Stimulated activated CD4-positive, alpha-beta T cell treated with anti-CD3 and anti-CD28 coated beads, Interleukin-1b, Interleukin-23, amount 100 ng/mL, for 48 hours (primary cell): Measurements from ENCODE around the gene SSMEM1.
"Not testable (repeated sequence)": the region's sequence is repeated elsewhere in the genome, so short reads cannot be mapped to it uniquely, and the experiment has no call there.

ENCODE experiments used
- DNase-seq: peaks from one replicate; pipeline ENCODE4 v3.0.0-alpha.2; 2020

Gene SSMEM1

DNA sequence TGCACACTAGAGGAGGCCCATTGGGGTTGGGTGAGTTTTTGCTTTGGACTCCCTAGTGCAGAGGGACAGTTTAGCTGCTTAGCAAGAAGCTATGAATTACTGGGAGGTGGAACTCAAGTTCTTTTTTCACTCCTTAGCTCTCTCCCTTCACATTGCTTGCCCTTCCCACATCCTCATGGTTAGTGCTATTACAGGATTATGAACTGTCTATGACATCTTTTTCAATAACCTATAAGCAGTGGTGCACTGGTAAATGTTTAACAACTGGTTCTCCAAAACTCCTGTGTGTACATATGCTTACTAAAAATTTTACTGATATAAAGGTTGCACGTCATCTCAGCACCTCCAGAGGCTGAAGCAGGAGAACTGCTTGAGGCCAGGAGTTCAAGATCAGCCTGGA is 6.2 kb downstream of the SSMEM1 start:
- no peak for DNase-seq

GRCh38 chr7:130216025-130216424 is 8.4 kb downstream of the SSMEM1 start:
- no peak for DNase-seq

DNA sequence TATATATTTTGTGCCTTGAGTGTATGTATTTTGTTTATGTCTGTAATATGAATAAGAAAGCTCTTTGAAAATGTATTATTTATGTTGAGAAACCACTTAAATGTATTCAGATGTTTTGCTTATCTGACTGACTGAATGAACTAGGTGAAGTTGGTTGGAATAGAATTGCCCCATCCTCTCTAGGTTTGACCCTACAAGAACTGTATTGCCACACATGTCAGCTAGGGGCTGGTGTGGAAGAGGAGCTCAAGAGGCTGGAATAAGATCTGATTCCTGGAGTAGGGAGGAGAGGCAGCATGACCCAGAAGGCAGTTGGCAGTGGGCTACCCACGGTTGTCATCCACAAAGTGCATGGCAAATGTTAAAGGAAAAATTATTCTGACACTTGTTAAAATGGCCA is 9.1 kb downstream of the SSMEM1 start:
- no peak for DNase-seq

GRCh38 chr7:130218806-130219620 is 11.4 kb downstream of the SSMEM1 start:
- no peak for DNase-seq

DNA sequence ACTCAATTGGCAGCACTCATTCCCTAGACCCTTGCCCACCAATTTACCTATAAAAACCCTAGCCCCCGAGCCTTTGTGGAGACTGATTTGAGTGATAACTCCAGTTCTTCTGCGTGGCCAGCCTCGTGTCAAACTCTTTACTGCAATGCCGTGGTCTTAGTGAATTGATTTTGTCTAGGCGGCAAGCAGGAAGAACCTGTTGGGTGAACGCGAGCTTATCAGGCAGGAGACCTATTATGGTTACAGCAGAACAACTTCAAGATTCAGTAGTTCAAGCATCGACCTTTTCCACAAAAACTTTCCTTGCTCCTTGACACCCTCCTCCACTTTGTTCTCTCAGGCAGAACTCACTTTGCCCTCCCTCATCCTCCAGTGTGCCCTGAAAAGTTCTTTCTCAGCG is 12.2 kb downstream of the SSMEM1 start:
- DNase-seq: no peak

DNA sequence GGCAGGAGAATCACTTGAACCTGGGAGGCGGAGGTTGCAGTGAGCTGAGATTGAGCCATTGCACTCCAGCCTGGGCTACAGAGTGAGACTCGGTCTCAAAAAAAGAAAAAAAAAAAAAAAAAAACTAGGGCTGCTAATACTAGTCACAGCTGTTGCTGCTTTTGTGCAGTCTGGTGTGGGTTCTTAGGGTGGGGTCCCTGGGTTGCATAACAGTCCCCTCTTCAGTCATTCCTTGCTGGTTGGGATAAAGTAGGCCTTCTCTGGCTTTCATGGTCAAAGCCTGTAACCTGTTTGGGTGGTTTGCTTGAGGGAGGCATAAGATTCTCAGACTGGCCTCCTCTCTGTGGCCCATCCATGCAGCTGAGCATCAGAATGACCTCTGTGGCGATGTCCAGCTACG is 14.1 kb downstream of the SSMEM1 start:
- DNase-seq: no peak

DNA sequence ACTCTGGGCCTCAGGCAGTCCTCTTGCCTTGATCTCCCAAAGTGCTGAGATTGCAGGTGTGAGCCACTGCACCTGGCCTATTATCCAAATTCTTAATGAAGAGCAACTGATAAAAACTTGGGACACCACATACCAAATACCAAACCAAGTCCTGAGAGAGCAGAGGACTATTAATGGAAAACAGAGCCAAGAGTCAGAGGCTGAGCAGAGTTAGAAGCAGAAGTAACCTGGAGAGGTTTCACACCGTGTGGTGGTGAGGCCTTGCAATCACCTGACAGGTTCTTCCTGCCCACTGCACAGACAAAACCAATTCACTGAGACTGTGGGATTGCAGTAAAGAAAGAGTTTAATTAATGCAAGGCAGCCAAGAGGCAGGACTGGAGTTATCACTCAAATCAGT is 16.0 kb downstream of the SSMEM1 start:
- DNase-seq: no peak

- no peak for DNase-seq
These were observed 16.6 kb downstream of the SSMEM1 start for GRCh38 chr7:130224210-130224609.

DNA sequence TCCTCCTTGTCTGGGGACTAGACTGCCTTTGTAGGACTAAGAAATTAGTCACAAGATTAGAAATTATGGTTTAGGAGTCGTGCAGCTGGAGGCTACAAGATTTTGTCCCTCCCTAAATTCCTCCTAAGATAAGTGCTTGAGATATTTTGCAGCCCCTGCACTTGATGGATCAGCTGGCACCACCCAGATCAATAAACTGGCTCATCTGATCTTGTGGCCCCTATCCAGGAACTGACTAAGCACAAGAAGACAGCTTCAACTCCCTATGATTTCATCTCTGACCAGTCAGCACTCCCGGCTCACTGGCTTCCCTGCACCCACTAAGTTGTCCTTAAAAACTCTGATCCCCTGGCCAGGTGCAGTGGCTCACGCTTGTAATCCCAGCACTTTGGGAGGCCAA is 17.3 kb downstream of the SSMEM1 start:
- not testable (repeated sequence) for DNase-seq

DNA sequence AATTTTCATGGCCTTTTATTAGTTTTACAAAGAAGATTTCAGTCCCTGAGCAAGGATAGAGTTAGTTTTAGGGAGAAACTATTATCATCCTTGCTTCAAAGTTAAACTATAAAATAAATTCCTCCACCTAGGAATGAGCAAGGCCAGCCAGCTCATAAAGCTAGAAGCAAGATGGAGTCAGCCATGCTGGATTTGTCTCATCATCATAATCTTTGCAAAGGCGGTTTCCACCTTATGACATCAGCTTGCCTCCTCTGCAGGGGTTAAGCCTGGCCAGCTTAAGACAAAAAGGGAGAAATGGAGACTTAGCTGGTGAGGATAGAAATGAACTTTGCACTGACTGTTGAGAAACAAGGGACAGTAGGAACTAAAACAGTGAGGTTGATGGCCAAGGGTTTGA is 18.7 kb downstream of the SSMEM1 start:
- no peak for DNase-seq

DNA sequence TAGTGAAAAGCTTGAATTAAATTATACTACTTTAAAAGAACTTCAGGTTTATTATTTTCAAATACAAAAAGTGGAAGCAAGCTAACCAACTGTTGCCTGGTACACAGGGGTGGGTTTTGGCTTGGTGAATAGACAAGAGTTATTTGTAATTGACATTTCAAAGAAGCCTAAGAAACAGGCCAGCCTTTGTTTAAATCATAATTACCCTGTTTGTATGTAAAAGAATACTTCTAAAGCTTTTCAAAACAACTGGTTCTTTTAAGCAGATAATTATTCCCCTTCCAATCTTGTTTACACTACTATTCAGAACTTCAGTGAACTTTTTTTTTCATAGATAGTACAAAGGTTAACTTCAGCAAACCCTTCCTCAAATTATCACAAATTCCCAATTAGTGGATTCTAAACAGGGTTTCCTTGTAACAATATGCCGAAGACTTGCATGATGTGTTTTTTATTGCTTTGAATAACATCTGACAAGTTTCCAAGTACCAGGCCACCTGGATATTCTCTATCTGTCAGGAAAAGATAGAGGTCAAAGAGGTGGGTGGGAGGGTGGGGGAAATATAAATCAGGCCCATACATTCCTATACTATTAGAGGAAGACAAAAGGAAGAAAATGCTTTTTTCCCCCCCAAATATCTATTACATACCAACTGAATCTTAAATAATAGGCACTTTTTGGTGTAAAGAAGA is 20.4 kb downstream of the SSMEM1 start:
- DNase-seq: no peak

- DNase-seq: no peak
These were observed 21.3 kb downstream of the SSMEM1 start for GRCh38 chr7:130228840-130229502.

- DNase-seq: not testable (repeated sequence)
These were observed 22.3 kb downstream of the SSMEM1 start for GRCh38 chr7:130229981-130230380.

DNA sequence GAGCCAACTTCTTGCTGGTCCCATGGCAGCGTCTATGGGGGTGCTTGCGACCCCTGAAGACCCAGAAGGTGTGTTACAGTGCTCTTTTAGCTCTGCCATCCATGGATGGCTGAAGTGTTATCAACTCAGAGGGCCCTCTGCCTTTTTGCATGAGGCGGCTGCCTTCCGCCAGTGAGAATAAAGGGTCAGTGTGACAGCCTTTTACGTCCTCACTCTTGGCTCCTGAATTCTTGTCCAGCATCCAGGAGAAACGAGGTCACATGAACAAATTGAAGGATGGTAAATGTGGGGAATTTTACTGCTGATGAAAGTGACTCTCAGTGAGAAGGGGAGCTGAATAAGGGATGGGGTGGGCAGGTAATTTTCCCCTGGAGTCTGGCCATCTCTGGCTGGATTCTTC is 24.1 kb downstream of the SSMEM1 start:
- DNase-seq: no peak

DNA sequence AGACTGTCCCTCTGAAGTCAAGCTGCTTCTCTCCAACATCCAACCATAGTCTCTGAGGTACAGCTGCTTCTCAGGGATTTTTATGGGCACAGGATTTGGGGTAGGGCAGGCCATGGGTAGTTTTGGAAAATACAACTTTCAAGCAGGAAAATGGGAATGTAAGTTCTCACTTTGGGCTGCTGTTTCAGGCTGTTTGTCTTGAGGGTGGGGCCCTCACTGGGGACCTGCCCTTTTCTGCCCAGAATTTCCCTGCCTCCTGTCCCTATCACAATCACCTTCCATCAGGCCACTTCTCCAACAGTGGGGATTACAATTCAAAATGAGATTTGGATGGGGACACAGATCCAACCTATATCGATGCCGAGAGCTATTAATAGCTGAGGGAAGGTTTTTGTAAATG is 24.5 kb downstream of the SSMEM1 start:
- no peak for DNase-seq

DNA sequence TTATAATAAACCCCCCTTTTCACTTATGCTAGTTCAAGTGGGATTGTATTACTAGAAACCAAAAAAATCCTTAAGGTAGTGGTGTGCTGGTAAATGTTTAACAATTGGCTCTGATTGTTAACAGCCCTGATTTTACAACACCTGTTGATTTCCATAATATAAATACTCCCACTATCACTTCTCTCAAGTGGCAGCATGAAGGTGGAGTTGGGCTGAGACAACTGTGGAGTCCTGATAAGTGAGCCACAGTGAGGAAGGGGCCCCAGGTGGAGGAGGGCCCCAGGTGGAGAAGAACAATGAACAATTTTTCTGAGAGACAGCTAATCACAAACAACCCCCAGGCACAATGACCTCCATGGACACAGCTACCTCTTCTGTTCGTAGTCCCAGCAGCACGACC is 26.4 kb downstream of the SSMEM1 start:
- no peak for DNase-seq

- not testable (repeated sequence) for DNase-seq
These were observed 28.7 kb downstream of the SSMEM1 start for GRCh38 chr7:130236361-130236760.

DNA sequence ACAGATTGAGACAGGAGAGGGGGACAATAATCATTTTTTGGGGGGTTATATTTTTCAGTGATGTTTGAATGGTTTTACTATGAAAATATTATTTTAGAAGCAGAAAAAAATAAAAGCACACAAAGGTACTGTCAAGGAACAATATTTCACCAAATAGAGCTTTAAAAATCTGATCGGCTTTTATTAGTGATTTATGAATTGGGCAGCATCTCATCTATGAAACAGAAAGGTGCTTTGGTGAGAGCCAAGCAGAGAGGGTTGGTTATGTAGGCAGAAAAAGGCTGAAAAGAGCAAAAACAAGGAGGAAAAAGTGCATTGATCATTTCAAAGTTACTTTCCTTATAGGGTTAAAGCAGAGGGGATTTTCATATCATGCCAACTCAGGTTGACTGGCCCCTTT is 32.6 kb downstream of the SSMEM1 start:
- no peak for DNase-seq

DNA sequence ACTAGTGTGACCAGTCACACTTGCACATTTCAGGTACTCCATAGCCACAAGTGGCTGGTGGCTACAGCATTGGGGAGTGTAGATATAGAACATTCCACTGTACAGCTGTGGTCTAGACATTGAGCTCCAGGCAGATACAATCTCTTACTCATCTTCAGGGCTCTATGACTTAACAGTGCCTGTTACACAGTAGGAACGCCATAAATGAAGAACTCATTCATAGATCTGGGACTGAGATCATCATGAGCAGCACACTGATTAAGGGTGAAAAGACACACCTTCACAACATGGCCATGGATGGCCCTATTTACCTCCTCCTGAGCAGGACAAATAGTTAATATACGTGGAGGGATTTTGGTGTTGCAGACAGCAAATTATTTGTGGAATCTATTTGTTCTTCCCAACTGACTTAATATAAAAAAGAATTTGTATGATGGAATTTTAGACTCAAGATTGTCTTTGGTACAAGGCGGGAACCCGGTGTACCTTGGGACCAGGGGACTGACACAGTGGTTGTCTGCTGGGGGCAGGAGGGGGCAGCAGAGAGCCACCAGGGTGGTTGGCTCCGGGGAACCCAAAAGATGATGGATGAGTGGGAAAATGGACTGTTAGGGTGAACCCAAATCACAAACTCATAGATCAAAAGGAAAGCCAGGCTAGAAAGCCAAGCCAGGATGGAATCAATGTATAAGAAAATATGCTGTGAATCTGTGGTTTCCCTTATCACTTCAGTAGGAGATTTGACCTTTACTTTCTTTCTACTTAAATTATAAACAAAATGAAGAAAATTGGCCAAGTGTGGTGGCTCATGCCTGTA is 34.7 kb downstream of the SSMEM1 start:
- peak; percentile 55 for DNase-seq

- not testable (repeated sequence) for DNase-seq
These were observed 35.8 kb downstream of the SSMEM1 start for GRCh38 chr7:130243486-130243885.

- not testable (repeated sequence) for DNase-seq
These were observed 38.8 kb downstream of the SSMEM1 start for GRCh38 chr7:130246491-130246890.

DNA sequence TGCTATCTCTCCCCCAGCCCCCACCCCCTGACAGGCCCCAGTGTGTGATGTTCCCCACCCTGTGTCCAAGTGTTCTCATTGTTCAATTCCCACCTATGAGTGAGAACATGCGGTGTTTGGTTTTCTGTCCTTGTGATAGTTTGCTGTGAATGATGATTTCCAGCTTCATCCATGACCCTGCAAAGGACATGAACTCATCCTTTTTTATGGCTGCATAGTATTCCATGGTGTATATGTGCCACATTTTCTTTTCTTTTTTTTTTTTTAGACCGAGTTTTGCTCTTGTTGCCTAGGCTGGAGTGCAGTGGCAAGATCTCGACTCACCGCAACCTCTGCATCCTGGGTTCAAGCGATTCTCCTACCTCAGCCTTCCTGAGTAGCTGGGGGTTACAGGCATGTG is 41.2 kb downstream of the SSMEM1 start:
- DNase-seq: not testable (repeated sequence)

GRCh38 chr7:130249626-130250025 is 42.0 kb downstream of the SSMEM1 start:
- DNase-seq: not testable (repeated sequence)
